OCI-LY3 (cell line): ENCODE results near the gene NTPCR.

Source experiments
- H2AFZ ChIP-seq: fragments of 200-600, 300-600 bp; shearing (Covaris generic); 2 replicates; pipeline ENCODE4 v1.6.0; 2014; ENCODE audit warnings: antibody characterized with exemption, low read depth, low read length
- H3K27ac ChIP-seq: fragments of 200-600, 300-600 bp; sonication (generic); 2 replicates; pipeline ENCODE4 v1.5.1; 2014; ENCODE audit warnings: mild to moderate bottlenecking, low read length, moderate library complexity, mixed read lengths
- H3K27me3 ChIP-seq: fragments of 200-600, 300-600 bp; sonication (generic); 2 replicates; pipeline ENCODE4 v1.6.1; 2014; ENCODE audit warnings: low read depth, low read length, mixed read lengths
- H3K36me3 ChIP-seq: fragments of 200-600, 300-600 bp; sonication (generic); replicated peaks from 2 replicates; pipeline ENCODE3; 2014; ENCODE audit warnings: low read depth, low read length, mixed read lengths
- H3K4me1 ChIP-seq: fragments of 300-600, 200-600 bp; sonication (generic); 2 replicates; pipeline ENCODE4 v1.6.1; 2014; ENCODE audit warnings: low read length, mixed read lengths
- H3K4me2 ChIP-seq: fragments of 200-600, 300-600 bp; sonication (generic); 2 replicates; pipeline ENCODE4 v1.6.1; 2014; ENCODE audit warnings: low read length, mixed read lengths
- H3K4me3 ChIP-seq: fragments of 300-600, 200-600 bp; sonication (generic); 2 replicates; pipeline ENCODE4 v1.5.1; 2014; ENCODE audit warnings: antibody characterized with exemption, mild to moderate bottlenecking, low read length, moderate library complexity
- H3K79me2 ChIP-seq: fragments of 300-600, 200-600 bp; shearing (Covaris generic); 2 replicates; pipeline ENCODE4 v1.6.1; 2014; ENCODE audit warnings: mild to moderate bottlenecking, low read length, mixed read lengths
- H3K9ac ChIP-seq: fragments of 300-600, 200-600 bp; shearing (Covaris generic); 2 replicates; pipeline ENCODE4 v1.6.0; 2014; ENCODE audit warnings: mild to moderate bottlenecking, low read length, moderate library complexity
- H3K9me3 ChIP-seq: fragments of 200-600, 300-600 bp; shearing (Covaris generic); 2 replicates; pipeline ENCODE4 v1.6.1; 2014; ENCODE audit warnings: low read length, mixed read lengths; ENCODE audit not compliant: insufficient read depth
- H4K20me1 ChIP-seq: fragments of 200-600, 300-600 bp; sonication (generic); 2 replicates; pipeline ENCODE4 v1.6.1; 2016; ENCODE audit warnings: low read length, mixed read lengths; ENCODE audit not compliant: insufficient read depth
- EZH2phosphoT487 ChIP-seq: fragments of 200-600 bp; shearing (Covaris generic); IDR thresholded peaks from 2 replicates; pipeline ENCODE4 v1.6.1; 2018; ENCODE audit warnings: antibody characterized with exemption, mixed run types, low read depth
- TF ChIP-seq, protein P1 (sequence below): fragments of 200-600, 300-600 bp; sonication (generic); IDR thresholded peaks from 2 replicates; pipeline ENCODE4 v1.5.1; 2014; ENCODE audit warnings: antibody characterized with exemption, low read length, low read depth

NTPCR gene

DNA sequence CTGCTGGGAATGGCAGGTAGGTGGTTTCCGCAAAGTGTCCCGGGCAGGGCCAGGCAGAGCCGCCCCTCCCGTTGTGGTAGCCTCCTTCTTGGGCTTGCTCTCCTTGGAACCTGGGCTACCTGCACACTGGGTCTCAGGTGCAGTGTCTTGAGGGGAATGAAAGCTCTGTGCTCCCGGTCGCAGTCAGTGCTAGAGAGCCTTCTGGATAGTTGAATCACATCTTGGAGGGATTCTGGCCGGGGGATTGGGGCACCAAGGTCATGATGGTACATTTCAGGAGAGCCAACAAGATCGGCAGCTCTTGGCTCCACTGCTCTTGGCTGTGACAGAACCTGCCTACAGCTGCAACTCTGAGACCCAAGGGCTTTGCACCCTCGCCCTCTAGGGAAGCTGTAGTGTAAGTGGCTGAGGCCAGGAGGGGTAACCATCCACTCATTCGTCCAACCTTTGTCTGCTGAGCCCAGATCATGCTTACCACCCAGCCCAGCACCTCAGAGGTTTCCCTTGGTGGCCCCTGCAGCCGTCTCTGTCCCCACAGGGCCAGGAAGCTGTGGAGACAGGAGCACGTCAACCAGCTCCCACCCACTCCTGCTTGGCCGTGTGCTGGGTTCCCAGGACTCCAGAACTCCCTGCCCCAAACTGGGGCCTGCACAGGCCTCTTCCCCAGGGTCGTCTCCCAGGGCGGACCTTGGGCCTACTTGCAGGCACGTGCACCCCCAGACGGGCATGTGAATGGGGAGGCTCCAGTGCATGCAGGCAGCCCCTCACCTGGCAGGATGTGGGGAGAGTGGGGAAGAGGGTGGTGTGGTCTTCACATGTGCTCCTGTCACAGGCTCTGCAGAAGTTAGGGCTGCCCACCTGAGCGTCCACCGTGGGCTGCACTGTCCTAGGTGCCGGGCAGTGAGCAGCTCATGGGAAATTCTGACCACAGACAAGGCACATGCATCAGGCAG is 40.0 kb downstream of the NTPCR start:
- TF ChIP-seq EZH2phosphoT487 = no peak
- TF ChIP-seq, protein P1, sequence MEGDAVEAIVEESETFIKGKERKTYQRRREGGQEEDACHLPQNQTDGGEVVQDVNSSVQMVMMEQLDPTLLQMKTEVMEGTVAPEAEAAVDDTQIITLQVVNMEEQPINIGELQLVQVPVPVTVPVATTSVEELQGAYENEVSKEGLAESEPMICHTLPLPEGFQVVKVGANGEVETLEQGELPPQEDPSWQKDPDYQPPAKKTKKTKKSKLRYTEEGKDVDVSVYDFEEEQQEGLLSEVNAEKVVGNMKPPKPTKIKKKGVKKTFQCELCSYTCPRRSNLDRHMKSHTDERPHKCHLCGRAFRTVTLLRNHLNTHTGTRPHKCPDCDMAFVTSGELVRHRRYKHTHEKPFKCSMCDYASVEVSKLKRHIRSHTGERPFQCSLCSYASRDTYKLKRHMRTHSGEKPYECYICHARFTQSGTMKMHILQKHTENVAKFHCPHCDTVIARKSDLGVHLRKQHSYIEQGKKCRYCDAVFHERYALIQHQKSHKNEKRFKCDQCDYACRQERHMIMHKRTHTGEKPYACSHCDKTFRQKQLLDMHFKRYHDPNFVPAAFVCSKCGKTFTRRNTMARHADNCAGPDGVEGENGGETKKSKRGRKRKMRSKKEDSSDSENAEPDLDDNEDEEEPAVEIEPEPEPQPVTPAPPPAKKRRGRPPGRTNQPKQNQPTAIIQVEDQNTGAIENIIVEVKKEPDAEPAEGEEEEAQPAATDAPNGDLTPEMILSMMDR = no peak
- Histone ChIP-seq H3K79me2 (no peaks in the 10 kb centered on the region), H3K9me3 (no peaks in the 10 kb centered on the region; the same call in 1 of the 2 replicates), H3K9ac (no peak overlapping the region), H4K20me1 (no peaks in the 10 kb centered on the region), H3K27ac (no peak overlapping the region), H3K27me3 (no peaks in the 10 kb centered on the region), H2AFZ (no peak overlapping the region), H3K4me1 (no peaks in the 10 kb centered on the region), H3K4me3 (no peak overlapping the region), H3K36me3 (peaks cover 3% of the 10 kb centered on the region), H3K4me2 (no peak overlapping the region)

DNA sequence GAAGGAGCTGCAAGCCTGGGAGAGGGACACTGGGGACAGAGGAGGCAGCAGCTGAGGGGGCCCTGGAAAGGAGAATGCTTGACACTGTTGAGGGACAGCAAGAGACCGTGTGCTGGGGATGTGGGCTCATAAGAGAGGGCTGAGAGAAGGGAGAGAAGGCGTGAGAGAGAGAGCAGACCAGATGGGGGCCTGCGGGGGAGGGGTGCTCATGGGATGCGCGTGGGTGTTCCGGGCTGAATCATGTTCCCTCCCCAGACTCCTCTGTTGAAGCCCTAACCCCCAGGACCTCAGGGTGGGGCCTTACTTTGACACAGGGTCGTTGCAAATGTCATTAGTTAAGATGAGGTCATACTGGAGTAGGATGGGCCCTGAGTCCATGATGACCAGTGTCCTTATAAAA is 40.8 kb downstream of the NTPCR start:
- Histone ChIP-seq H3K9me3 (no peaks in the 10 kb centered on the region; the same call in 1 of the 2 replicates), H3K4me2 (no peak overlapping the region), H3K4me3 (no peak overlapping the region), H4K20me1 (no peaks in the 10 kb centered on the region), H3K4me1 (no peaks in the 10 kb centered on the region), H3K27ac (no peak overlapping the region), H3K9ac (no peak overlapping the region), H3K36me3 (peaks cover 3% of the 10 kb centered on the region), H3K27me3 (no peaks in the 10 kb centered on the region), H2AFZ (no peak overlapping the region), H3K79me2 (no peaks in the 10 kb centered on the region)
- TF ChIP-seq, protein P1 = no peak
- no peak for TF ChIP-seq EZH2phosphoT487

- Histone ChIP-seq H3K27ac (no peak overlapping the region), H3K4me2 (no peak overlapping the region), H3K27me3 (no peaks in the 10 kb centered on the region), H4K20me1 (no peaks in the 10 kb centered on the region), H3K4me3 (no peak overlapping the region), H3K4me1 (no peaks in the 10 kb centered on the region), H3K79me2 (no peaks in the 10 kb centered on the region), H3K36me3 (peaks cover 3% of the 10 kb centered on the region), H3K9me3 (no peaks in the 10 kb centered on the region; the same call in 1 of the 2 replicates), H2AFZ (no peak overlapping the region), H3K9ac (no peak overlapping the region)
- no peak for TF ChIP-seq EZH2phosphoT487
- TF ChIP-seq, protein P1 = no peak
These were observed 41.8 kb downstream of the NTPCR start for GRCh38 chr1:232992227-232992626.

DNA sequence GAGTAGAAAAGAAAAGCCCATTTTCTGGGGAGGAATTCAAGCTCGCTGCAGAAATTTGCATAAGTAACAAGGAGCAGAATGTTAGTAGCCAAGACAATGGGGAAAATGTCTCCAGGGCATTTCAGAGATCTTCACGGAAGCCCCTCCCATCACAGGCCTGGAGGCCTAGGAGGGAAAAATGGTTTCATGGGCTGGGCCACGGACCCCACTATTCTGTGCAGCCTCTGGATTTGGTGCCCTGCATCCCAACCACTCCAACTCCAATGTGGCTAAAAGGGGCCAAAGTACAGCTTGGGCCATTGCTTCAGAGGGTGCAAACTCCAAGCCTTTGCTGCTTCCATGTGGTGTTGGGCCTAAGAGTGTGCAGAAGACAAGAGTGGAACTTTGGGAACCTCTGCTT is 43.1 kb downstream of the NTPCR start:
- Histone ChIP-seq H3K9me3 (no peaks in the 10 kb centered on the region; the same call in 1 of the 2 replicates), H3K4me2 (no peak overlapping the region), H3K4me1 (no peaks in the 10 kb centered on the region), H3K36me3 (peaks cover 3% of the 10 kb centered on the region), H3K27ac (no peak overlapping the region), H3K4me3 (no peak overlapping the region), H3K79me2 (no peaks in the 10 kb centered on the region), H3K27me3 (no peaks in the 10 kb centered on the region), H4K20me1 (no peaks in the 10 kb centered on the region), H2AFZ (no peak overlapping the region), H3K9ac (no peak overlapping the region)
- TF ChIP-seq EZH2phosphoT487 = no peak
- TF ChIP-seq, protein P1 = no peak
